NCI-H82 treated with DMSO at 0.1 percent for 48 hours (cell line): ENCODE data around the gene KDM2A.
A peak's percentile ranks its signal among the peaks of the same experiment; 100 is the strongest.

Experiments used
- DNase-seq: peaks from one replicate; lab custom pipeline; 2025; ENCODE audit not compliant: unreplicated experiment; lab: John Stamatoyannopoulos, UW

Gene KDM2A

GRCh38 chr11:67282876-67283371, 163.9 kb downstream of the KDM2A start:
- no peak for DNase-seq

- DNase-seq, result no peak
Observed at GRCh38 chr11:67283481-67283963, 164.5 kb downstream of the KDM2A start.

GRCh38 chr11:67284811-67285540, 165.9 kb downstream of the KDM2A start:
- DNase-seq, result no peak

GRCh38 chr11:67285541-67286498, 166.8 kb downstream of the KDM2A start:
- no peak for DNase-seq

- no peak for DNase-seq
Observed at GRCh38 chr11:67286621-67287333, 167.7 kb downstream of the KDM2A start.

GRCh38 chr11:67287355-67288197, 168.5 kb downstream of the KDM2A start:
- DNase-seq, result no peak

- no peak for DNase-seq
Observed at GRCh38 chr11:67288198-67288451, 169.1 kb downstream of the KDM2A start.

- peak; percentile 23 for DNase-seq
Observed at GRCh38 chr11:67288452-67289225, 169.6 kb downstream of the KDM2A start.

- no peak for DNase-seq
Observed at GRCh38 chr11:67289226-67289650, 170.2 kb downstream of the KDM2A start, which contains the start of gene ANKRD13D. TSS of gene ANKRD13D (plus strand) at chr11:67289303. CDS start at chr11:67289461, 158 bp downstream.

GRCh38 chr11:67289651-67290479, 170.8 kb downstream of the KDM2A start:
- no peak for DNase-seq

- DNase-seq, result no peak
Observed at GRCh38 chr11:67290801-67291200, 171.7 kb downstream of the KDM2A start.

GRCh38 chr11:67291481-67292381, 172.7 kb downstream of the KDM2A start:
- DNase-seq, result no peak

- DNase-seq, result no peak
Observed at GRCh38 chr11:67292671-67293070, 173.6 kb downstream of the KDM2A start.

- no peak for DNase-seq
Observed at GRCh38 chr11:67293090-67293489, 174.0 kb downstream of the KDM2A start.

GRCh38 chr11:67295846-67296245, 176.8 kb downstream of the KDM2A start:
- DNase-seq, result no peak

GRCh38 chr11:67298786-67299185, 179.7 kb downstream of the KDM2A start:
- DNase-seq, result no peak

GRCh38 chr11:67299471-67300191, 180.6 kb downstream of the KDM2A start:
- no peak for DNase-seq
